GM18507 (cell line): Measurements from ENCODE around the gene TMEM131.
A peak's percentile ranks its signal among the peaks of the same experiment; 100 is the strongest.

Experiments
- DNase-seq: peaks from one replicate; pipeline ENCODE4 v3.0.0; 2011; ENCODE audit warnings: low read depth; ENCODE audit not compliant: insufficient read length; ENCODE audit errors: extremely low spot score
- FAIRE-seq: peaks from 2 replicates; lab custom pipeline; 2011; peaks lifted over from hg19 to GRCh38; lab: Jason Lieb, UNC

TMEM131 gene

GRCh38 chr2:97784953-97785352 lies 210.8 kb downstream of the TMEM131 start:
- DNase-seq: no peak
- FAIRE-seq: peak; percentile 9

GRCh38 chr2:97781981-97782380 lies 213.8 kb downstream of the TMEM131 start:
- FAIRE-seq (no peak), DNase-seq (no peak)

- FAIRE-seq: no peak
Measured at GRCh38 chr2:97779141-97779540, 216.6 kb downstream of the TMEM131 start.

GRCh38 chr2:97775074-97775473 lies 220.7 kb downstream of the TMEM131 start:
- no peak for DNase-seq
- FAIRE-seq: no peak

More at GRCh38 chr2:97779141-97779540, 216.6 kb downstream of the TMEM131 start:
- no peak for DNase-seq

GRCh38 chr2:97774425-97774824 lies 221.3 kb downstream of the TMEM131 start:
- DNase-seq (no peak), FAIRE-seq (no peak)

GRCh38 chr2:97770445-97770844 lies 225.3 kb downstream of the TMEM131 start:
- DNase-seq: no peak
- FAIRE-seq: no peak

GRCh38 chr2:97769711-97770110 lies 226.0 kb downstream of the TMEM131 start:
- no peak for FAIRE-seq

GRCh38 chr2:97769308-97769707 lies 226.4 kb downstream of the TMEM131 start:
- no peak for FAIRE-seq
- no peak for DNase-seq

More at GRCh38 chr2:97769711-97770110, 226.0 kb downstream of the TMEM131 start:
- no peak for DNase-seq

GRCh38 chr2:97766567-97766966 lies 229.2 kb downstream of the TMEM131 start:
- FAIRE-seq: no peak
- DNase-seq: no peak

- DNase-seq (no peak), FAIRE-seq (no peak)
Measured at GRCh38 chr2:97765933-97766332, 229.8 kb downstream of the TMEM131 start.

- FAIRE-seq: no peak
- no peak for DNase-seq
Measured at GRCh38 chr2:97764559-97765263, 231.0 kb downstream of the TMEM131 start.

GRCh38 chr2:97763176-97763845 lies 232.4 kb downstream of the TMEM131 start:
- FAIRE-seq (no peak), DNase-seq (no peak)

GRCh38 chr2:97761192-97761591 lies 234.6 kb downstream of the TMEM131 start:
- DNase-seq (no peak), FAIRE-seq (no peak)

GRCh38 chr2:97760480-97761049 lies 235.2 kb downstream of the TMEM131 start:
- DNase-seq (no peak), FAIRE-seq (no peak)

GRCh38 chr2:97759727-97760407 lies 235.9 kb downstream of the TMEM131 start:
- FAIRE-seq: no peak
- DNase-seq: no peak

- DNase-seq: no peak
- FAIRE-seq: no peak
Measured at GRCh38 chr2:97758131-97758705, 237.5 kb downstream of the TMEM131 start.

GRCh38 chr2:97757062-97757461 lies 238.7 kb downstream of the TMEM131 start:
- no peak for FAIRE-seq

GRCh38 chr2:97755491-97755890 lies 240.3 kb downstream of the TMEM131 start:
- DNase-seq: no peak
- FAIRE-seq: no peak

More at GRCh38 chr2:97757062-97757461, 238.7 kb downstream of the TMEM131 start:
- no peak for DNase-seq

GRCh38 chr2:97754690-97755346 lies 240.9 kb downstream of the TMEM131 start:
- no peak for FAIRE-seq

More at GRCh38 chr2:97754690-97755346, 240.9 kb downstream of the TMEM131 start:
- no peak for DNase-seq
